Thyroid gland (tissue), 4 donors: ENCODE results near the gene GPR78. TPM values are rescaled to one million over a fixed set of nuclear protein-coding genes. Genes with fewer than 3 reads are reported as not detected.
A peak's percentile ranks its signal among the peaks of the same experiment; 100 is the strongest.

ENCODE experiments used
- DNase-seq, 2 donors: peaks; one replicate each; pipeline ENCODE4 v3.0.0-alpha.2; 2019
- H3K27ac ChIP-seq, 3 donors: fragments of 200-600 bp; sonication (generic); 1 replicate in 2 of 3; 2 replicates in 1 of 3; pipeline ENCODE4 v1.5.1; 2016 to 2019; ENCODE audit warnings: mild to moderate bottlenecking in 1 of 3, moderate library complexity in 1 of 3
- H3K27me3 ChIP-seq: fragments of 200-600 bp; sonication (generic); one replicate; pipeline ENCODE4 v1.5.1; 2019
- H3K36me3 ChIP-seq, 2 donors: fragments of 200-600 bp; sonication (generic); one replicate each; pipeline ENCODE4 v1.5.1; 2016 to 2019
- H3K4me1 ChIP-seq, 2 donors: fragments of 200-600 bp; sonication (generic); one replicate each; pipeline ENCODE4 v1.5.1; 2017 to 2019
- H3K4me3 ChIP-seq, 3 donors: fragments of 200-600 bp; sonication (generic); replicated peaks in 1 of 3; 1 replicate in 2 of 3; 2 replicates in 1 of 3; pipeline ENCODE4 v1.5.1; 2016; ENCODE audit warnings: mild to moderate bottlenecking in 1 of 3
- H3K9me3 ChIP-seq: fragments of 200-600 bp; sonication (generic); one replicate; pipeline ENCODE4 v1.5.1; 2017
- CTCF ChIP-seq, 6 experiments: fragments of 200-600 bp in 3 of 6; fragments of 450-650 bp in 3 of 6; sonication (generic) in 3 of 6; IDR thresholded peaks; one replicate each; pipeline ENCODE4 v1.5.1; 2016 to 2019; ENCODE audit warnings: antibody characterized with exemption in 6 of 6, mild to moderate bottlenecking in 2 of 6, inconsistent platforms in 1 of 6, moderate library complexity in 1 of 6
- POLR2A ChIP-seq, 2 donors: fragments of 450-650 bp; IDR thresholded peaks; one replicate each; pipeline ENCODE4 v1.6.1; 2017; ENCODE audit warnings: antibody characterized with exemption in 2 of 2, mild to moderate bottlenecking in 2 of 2, moderate library complexity in 1 of 2
- WGBS, 2 donors: methylation state at CpG; one replicate each; pipeline ENCODE4 v1.1.5; 2017; 5-methylcytosine and 5-hydroxymethylcytosine counted together
- intact Hi-C: fragments of 100-400 bp; cut with DNase I; formaldehyde crosslinking; loops from one replicate; pipeline ENCODE4 v1.15.1; 2023
- total RNA-seq, 4 donors: library from RNA; depleted of rRNA; stranded (reverse); fragments of >200 nt; gene quantifications; one replicate each; pipeline ENCODE4 v1.2.3, GENCODE V29; 2016

Gene GPR78
- total RNA-seq, 4 donors from 2014 or later, result not detected

GRCh38 chr4:8589823-8590545 is 9.8 kb downstream of the GPR78 start:
- H3K9me3 ChIP-seq, result no peaks in the 10 kb centered on the region
- WGBS, 2 donors, result 59 to 66% methylated on average over 8 to 11 of the region's 11 CpGs
- H3K27me3 ChIP-seq, result no peaks in the 10 kb centered on the region
- no peak for TF ChIP-seq POLR2A (IDR thresholded peaks at IDR 0.05)
- no peak for TF ChIP-seq CTCF (IDR thresholded peaks at IDR 0.05)
- DNase-seq, result no peak
- intact Hi-C loops, result loop anchor here (10.0 kb wide), 1 partner anchor 345 kb away; no protein-coding TSS in a partner anchor
- H3K36me3 ChIP-seq, result no peaks in the 10 kb centered on the region
- H3K4me3 ChIP-seq, result no peak overlapping the region
- no peak overlapping the region for H3K27ac ChIP-seq
- H3K4me1 ChIP-seq, result peaks cover 11 to 34% of the 10 kb centered on the region in 2 donors

GRCh38 chr4:8590546-8590880 is 10.3 kb downstream of the GPR78 start:
- DNase-seq, result peak; percentile 23 to 37
- Histone ChIP-seq H3K4me1 (peaks cover 11 to 34% of the 10 kb centered on the region in 2 donors), H3K27ac (no peak overlapping the region), H3K36me3 (no peaks in the 10 kb centered on the region), H3K4me3 (no peak overlapping the region), H3K27me3 (no peaks in the 10 kb centered on the region), H3K9me3 (no peaks in the 10 kb centered on the region)
- TF ChIP-seq CTCF (IDR thresholded peaks at IDR 0.05) (no peak), POLR2A (IDR thresholded peaks at IDR 0.05) (no peak)
- intact Hi-C loops, result loop anchor here (10.0 kb wide), 1 partner anchor 346 kb away; no protein-coding TSS in a partner anchor
- 27 to 39% methylated on average over 5 of the region's 5 CpGs for WGBS, 2 donors

- no peaks in the 10 kb centered on the region for H3K27me3 ChIP-seq
- 86 to 90% methylated on average over 7 to 9 of the region's 9 CpGs for WGBS, 2 donors
These were observed 10.9 kb downstream of the GPR78 start for GRCh38 chr4:8591114-8591513.

GRCh38 chr4:8591626-8592365 is 11.6 kb downstream of the GPR78 start:
- H3K27me3 ChIP-seq, result no peaks in the 10 kb centered on the region
- H3K36me3 ChIP-seq, result no peaks in the 10 kb centered on the region
- no peak overlapping the region for H3K27ac ChIP-seq
- no peak for DNase-seq
- 75 to 86% methylated on average over 13 of the region's 15 CpGs for WGBS, 2 donors
- no peak overlapping the region for H3K4me3 ChIP-seq
- TF ChIP-seq CTCF (IDR thresholded peaks at IDR 0.05) (no peak), POLR2A (IDR thresholded peaks at IDR 0.05) (no peak)
- H3K9me3 ChIP-seq, result no peaks in the 10 kb centered on the region
- intact Hi-C loops, result loop anchor here (10.0 kb wide), 1 partner anchor 347 kb away; no protein-coding TSS in a partner anchor
- peaks cover 11 to 34% of the 10 kb centered on the region in 2 donors for H3K4me1 ChIP-seq

More at GRCh38 chr4:8591114-8591513, 10.9 kb downstream of the GPR78 start:
- Histone ChIP-seq H3K36me3 (no peaks in the 10 kb centered on the region), H3K9me3 (no peaks in the 10 kb centered on the region), H3K27ac (no peak overlapping the region), H3K4me1 (peaks cover 11 to 34% of the 10 kb centered on the region in 2 donors), H3K4me3 (no peak overlapping the region)
- DNase-seq, result no peak
- intact Hi-C loops, result loop anchor here (10.0 kb wide), 1 partner anchor 346 kb away; no protein-coding TSS in a partner anchor
- no peak for TF ChIP-seq POLR2A (IDR thresholded peaks at IDR 0.05)
- no peak for TF ChIP-seq CTCF (IDR thresholded peaks at IDR 0.05)
